ENCODE data around the gene CHST13.
A peak's percentile ranks its signal among the peaks of the same experiment; 100 is the strongest.

The CHST13 gene

DNA sequence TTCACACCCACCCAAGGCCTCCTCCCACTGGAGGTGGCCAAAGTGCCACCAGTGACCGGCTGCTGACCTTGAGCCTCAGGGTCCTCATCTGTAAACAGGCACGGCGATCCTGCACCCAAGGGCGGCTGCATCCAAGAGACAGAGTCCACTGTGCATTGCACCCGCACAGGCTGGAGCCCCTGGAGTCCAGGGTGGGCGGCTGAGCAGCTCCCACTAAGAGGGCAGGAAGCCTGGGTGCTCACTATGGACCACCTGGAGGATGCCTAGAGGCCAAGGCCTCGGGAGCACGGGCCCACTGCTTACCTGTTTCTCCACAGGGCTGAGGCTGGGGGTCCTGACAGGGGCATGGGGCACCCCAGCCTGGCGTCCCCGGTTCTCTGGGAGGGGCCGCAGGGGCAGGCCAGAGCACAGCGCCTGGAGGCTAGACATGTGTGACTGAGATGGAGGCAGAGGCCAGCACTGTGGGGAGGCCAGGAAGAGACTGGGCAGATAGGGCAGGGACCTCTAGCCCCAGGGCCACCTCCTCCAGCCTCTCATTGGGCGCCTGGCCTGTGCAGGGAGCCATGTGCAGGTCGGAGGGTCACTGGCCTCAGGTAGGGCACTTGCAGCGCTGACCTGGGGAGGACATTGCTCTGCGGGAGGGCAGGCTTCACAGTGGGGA, 6.5 kb upstream of the CHST13 start, which contains the start of gene UROC1:
UROC1 (minus strand) TSS at position 483 of the 661 bp plus-strand sequence; CDS start at position 429, 54 bp downstream.
- Histone ChIP-seq H3K9me3 (ENCODE audit: insufficient read depth, low read depth, low read length) (no peaks in the 10 kb centered on the region), H3K79me2 (ENCODE audit: insufficient read depth, low read length) (no peaks in the 10 kb centered on the region), H3K27me3 (ENCODE audit: insufficient read depth, low read length, poor library complexity, severe bottlenecking) (no peaks in the 10 kb centered on the region), H3K4me1 (ENCODE audit: insufficient read depth, low read length, poor library complexity, severe bottlenecking) (peaks cover 19% of the 10 kb centered on the region), H3K9ac (ENCODE audit: low read depth, low read length, poor library complexity, severe bottlenecking) (no peak within 1 kb of the TSS), H3K4me3 (ENCODE audit: low read length, poor library complexity, severe bottlenecking) (no peak within 1 kb of the TSS), H2AFZ (ENCODE audit: low read length) (no peak within 1 kb of the TSS), H3K9me2 (replicated peaks; ENCODE audit: low read depth, low read length) (no peaks in the 10 kb centered on the region), H3F3A (ENCODE audit: low read depth) (no peaks in the 10 kb centered on the region), H3K4me2 (ENCODE audit: low read depth, low read length, poor library complexity, severe bottlenecking) (peak within 1 kb of the TSS; percentile 50), H4K20me1 (ENCODE audit: insufficient read depth, low read length, poor library complexity, severe bottlenecking) (no peaks in the 10 kb centered on the region), H3K36me3 (ENCODE audit: insufficient read depth, low read length) (no peaks in the 10 kb centered on the region)
- no peak for TF ChIP-seq EZH2phosphoT487 (IDR thresholded peaks at IDR 0.05; ENCODE audit: borderline replicate concordance)
- TF ChIP-seq, protein P1, sequence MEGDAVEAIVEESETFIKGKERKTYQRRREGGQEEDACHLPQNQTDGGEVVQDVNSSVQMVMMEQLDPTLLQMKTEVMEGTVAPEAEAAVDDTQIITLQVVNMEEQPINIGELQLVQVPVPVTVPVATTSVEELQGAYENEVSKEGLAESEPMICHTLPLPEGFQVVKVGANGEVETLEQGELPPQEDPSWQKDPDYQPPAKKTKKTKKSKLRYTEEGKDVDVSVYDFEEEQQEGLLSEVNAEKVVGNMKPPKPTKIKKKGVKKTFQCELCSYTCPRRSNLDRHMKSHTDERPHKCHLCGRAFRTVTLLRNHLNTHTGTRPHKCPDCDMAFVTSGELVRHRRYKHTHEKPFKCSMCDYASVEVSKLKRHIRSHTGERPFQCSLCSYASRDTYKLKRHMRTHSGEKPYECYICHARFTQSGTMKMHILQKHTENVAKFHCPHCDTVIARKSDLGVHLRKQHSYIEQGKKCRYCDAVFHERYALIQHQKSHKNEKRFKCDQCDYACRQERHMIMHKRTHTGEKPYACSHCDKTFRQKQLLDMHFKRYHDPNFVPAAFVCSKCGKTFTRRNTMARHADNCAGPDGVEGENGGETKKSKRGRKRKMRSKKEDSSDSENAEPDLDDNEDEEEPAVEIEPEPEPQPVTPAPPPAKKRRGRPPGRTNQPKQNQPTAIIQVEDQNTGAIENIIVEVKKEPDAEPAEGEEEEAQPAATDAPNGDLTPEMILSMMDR (conservative IDR thresholded peaks at IDR 0.05; ENCODE audit: low read length), result no peak

DNA sequence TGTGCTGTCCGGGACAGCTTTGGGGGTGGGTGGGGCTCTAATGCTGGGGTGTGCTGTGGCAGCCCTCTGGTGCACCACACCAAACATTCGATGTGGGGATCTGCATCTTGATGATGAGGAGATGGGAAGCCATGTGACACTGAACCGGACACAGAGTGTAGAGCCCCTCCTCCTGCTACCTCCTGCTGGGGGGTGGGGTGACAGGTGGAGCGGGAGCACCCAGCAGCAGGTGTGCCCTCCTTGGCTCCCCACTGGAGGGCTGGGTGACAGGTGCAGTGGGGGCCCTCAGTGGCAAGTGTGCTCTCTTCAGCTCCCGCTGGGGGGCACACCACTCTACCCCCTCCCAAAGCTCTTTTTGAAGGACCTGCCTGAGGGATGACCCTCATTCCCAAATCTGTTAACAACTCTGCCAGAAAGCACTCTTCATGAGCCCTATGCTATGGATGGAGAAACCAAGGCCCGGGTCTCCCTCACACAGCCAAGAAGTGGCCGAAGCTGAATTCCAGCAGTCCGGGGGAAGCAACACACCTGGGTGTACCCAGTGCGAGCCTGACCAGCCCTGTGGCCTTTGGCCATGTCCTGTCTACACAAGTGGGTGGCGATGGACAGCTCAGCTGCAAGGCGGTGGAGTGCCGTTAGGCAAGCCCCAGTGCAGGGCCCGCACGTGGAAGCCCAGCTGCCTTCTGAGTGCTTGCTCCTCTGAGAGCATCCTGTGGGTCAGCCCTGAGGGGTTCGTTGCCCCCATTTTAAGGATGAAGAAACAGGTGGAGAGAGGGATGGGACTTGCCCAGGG, 5.8 kb upstream of the CHST13 start:
- Histone ChIP-seq H3K79me2 (ENCODE audit: insufficient read depth, low read length) (no peaks in the 10 kb centered on the region), H3K36me3 (ENCODE audit: insufficient read depth, low read length) (no peaks in the 10 kb centered on the region), H4K20me1 (ENCODE audit: insufficient read depth, low read length, poor library complexity, severe bottlenecking) (no peaks in the 10 kb centered on the region), H3K9me3 (ENCODE audit: insufficient read depth, low read depth, low read length) (no peaks in the 10 kb centered on the region), H2AFZ (ENCODE audit: low read length) (no peak overlapping the region), H3K4me3 (ENCODE audit: low read length, poor library complexity, severe bottlenecking) (no peak overlapping the region), H3K9me2 (replicated peaks; ENCODE audit: low read depth, low read length) (no peaks in the 10 kb centered on the region), H3K27me3 (ENCODE audit: insufficient read depth, low read length, poor library complexity, severe bottlenecking) (no peaks in the 10 kb centered on the region), H3K4me2 (ENCODE audit: low read depth, low read length, poor library complexity, severe bottlenecking) (peak overlapping the region; percentile 50), H3K4me1 (ENCODE audit: insufficient read depth, low read length, poor library complexity, severe bottlenecking) (peaks cover 21% of the 10 kb centered on the region), H3K9ac (ENCODE audit: low read depth, low read length, poor library complexity, severe bottlenecking) (no peak overlapping the region), H3F3A (ENCODE audit: low read depth) (no peaks in the 10 kb centered on the region)
- TF ChIP-seq, protein P1 (conservative IDR thresholded peaks at IDR 0.05; ENCODE audit: low read length), result no peak
- TF ChIP-seq EZH2phosphoT487 (IDR thresholded peaks at IDR 0.05; ENCODE audit: borderline replicate concordance), result no peak

DNA sequence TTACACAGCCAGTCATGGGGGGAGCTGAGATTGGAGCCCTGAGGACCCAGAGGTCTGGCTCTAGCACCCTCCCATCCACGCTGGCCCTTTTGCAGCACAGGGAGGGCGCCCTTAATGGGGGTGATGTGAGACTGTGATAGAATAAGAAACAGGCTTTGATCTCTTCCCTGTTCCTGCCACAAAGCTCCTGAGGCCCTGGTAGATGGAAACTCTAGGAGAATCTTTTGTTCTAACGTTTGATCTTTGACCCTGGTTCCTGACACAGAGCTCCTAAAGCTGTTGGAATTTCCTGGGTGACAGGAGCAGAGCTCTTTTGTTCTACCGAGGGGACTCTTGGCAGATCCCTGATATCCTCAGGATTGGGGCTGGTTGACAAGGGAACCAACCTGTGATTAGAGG, 5.2 kb upstream of the CHST13 start:
- peak overlapping the region; percentile 50 for H3K4me2 ChIP-seq (ENCODE audit: low read depth, low read length, poor library complexity, severe bottlenecking)
- no peak overlapping the region for H3K9ac ChIP-seq (ENCODE audit: low read depth, low read length, poor library complexity, severe bottlenecking)
- no peaks in the 10 kb centered on the region for H3K79me2 ChIP-seq (ENCODE audit: insufficient read depth, low read length)
- H3K9me3 ChIP-seq (ENCODE audit: insufficient read depth, low read depth, low read length), result no peaks in the 10 kb centered on the region
- H3K4me3 ChIP-seq (ENCODE audit: low read length, poor library complexity, severe bottlenecking), result no peak overlapping the region
- no peaks in the 10 kb centered on the region for H4K20me1 ChIP-seq (ENCODE audit: insufficient read depth, low read length, poor library complexity, severe bottlenecking)
- H3K4me1 ChIP-seq (ENCODE audit: insufficient read depth, low read length, poor library complexity, severe bottlenecking), result peaks cover 27% of the 10 kb centered on the region
- H3F3A ChIP-seq (ENCODE audit: low read depth), result no peaks in the 10 kb centered on the region
- no peaks in the 10 kb centered on the region for H3K9me2 ChIP-seq (replicated peaks; ENCODE audit: low read depth, low read length)
- H2AFZ ChIP-seq (ENCODE audit: low read length), result no peak overlapping the region
- TF ChIP-seq EZH2phosphoT487 (IDR thresholded peaks at IDR 0.05; ENCODE audit: borderline replicate concordance), result no peak
- TF ChIP-seq, protein P1 (conservative IDR thresholded peaks at IDR 0.05; ENCODE audit: low read length), result no peak
- H3K36me3 ChIP-seq (ENCODE audit: insufficient read depth, low read length), result no peaks in the 10 kb centered on the region
- H3K27me3 ChIP-seq (ENCODE audit: insufficient read depth, low read length, poor library complexity, severe bottlenecking), result no peaks in the 10 kb centered on the region

All from Loucy (cell line).